DMS 273 (cell line): ENCODE measurements around the gene NACA.

Experiments
- DNase-seq: peaks from one replicate; lab custom pipeline; 2025; ENCODE audit not compliant: unreplicated experiment; lab: John Stamatoyannopoulos, UW

Gene NACA

DNA sequence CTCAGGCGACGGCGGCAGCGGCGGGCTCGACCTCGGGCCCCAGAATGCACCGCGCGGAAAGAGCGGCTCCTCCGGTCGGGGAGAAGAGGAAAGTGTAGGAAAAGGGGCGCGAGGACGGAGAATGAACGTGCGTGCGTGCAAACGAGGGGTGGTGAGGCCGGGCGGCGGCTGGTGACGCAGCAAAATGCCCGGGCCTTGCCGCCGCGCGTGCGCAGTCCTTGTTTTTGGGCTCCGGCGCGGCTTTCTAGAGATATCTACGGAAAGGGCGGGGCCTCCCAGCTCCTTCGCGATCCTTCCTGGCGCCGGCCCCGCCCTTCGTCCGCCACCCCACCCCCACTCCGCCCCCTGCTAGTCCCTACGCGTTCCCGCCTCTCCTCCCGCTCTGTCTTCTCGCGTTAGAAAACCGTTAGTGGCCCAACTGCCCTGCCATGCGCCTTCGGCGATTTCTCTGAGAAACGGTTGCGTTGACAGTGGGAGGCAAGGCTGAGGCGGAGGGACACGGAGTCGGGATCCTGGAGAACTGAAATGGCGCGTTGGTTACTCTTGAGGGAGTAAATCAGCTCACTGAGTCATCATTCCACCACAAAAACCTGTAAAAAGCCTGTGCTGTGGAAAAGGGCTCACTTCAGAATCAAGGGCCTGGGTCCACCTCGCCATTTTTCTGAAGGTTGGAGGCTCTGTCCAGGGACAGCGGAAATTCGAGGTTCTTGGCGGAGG is 36.8 kb downstream of the NACA start, which contains the start of gene PTGES3:
Gene PTGES3, minus strand, starts transcription at position 156 of the 717 bp plus-strand sequence. CDS start 285 bp downstream, outside the sequence.
- DNase-seq, result peak; percentile 98

DNA sequence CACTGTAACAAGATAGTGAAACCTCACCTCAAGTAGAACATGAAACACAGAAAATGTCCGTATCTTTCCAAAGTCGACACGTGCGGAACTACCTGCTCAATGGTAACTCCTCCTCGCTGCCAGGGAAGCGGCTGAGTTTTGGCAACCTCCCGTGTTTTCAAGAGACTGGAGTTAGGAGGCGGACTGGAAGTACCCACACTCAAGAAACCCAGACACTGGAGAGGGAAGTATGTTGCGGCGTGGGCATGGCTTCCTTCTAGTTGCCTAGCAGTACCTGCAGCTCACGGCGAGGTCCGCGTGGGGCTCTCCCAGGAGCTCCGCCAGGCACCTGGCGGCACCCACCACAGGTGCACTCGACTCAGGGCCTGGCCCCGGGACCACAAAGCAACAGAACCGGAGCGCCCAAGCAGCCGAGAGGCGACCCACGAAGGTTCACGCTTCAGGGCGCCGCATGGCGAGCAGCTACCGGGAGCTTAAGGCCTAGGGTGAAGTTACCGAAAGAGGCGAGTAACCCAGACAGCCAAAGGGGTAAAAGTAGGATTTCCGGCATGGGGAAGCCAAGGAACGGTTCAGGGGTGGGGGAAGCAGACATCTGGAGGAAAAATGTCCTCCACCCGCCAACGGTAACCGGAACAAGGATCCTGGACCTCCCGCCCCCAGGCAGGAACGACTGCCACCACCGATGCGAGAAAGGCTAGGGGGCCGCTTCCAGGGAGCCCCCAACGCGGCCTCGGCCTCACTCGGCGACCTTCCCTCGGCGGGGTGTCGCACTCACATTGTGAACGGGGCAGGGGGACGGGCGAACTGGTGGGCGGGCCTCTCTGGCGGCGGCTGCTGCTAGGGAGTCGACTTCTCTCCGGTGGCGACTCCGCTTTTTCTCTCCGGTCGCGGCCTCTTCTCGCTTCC is 37.6 kb downstream of the NACA start:
- DNase-seq, result peak; percentile 61

DNA sequence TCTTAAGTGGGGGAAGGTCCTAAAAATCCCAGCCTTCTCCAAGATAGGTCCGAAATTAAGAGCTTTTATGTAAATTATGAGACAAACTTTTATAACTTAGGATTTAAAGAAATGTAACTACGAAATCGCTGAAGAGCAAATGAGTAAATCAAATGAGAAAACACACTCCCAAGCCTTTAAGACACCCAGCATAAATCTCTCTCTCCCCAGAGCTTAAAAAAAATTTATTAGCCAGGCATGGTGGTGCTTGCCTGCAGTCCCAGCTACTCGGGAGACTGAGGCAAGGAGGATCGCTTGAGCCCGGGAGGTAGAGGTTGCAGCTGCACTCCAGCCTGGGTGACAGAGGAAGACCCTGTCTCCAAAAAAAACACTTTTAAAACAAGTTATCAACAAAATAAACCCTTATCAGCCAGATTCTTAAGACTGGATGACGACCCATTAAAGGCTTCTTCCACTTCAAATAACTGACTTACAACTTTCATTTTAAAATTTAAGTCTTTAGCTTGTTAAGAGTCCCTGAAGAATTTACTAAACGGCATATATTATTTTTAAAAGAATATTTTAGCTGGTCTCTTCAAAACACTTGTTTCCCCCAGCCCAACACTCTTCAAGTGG is 40.2 kb downstream of the NACA start:
- DNase-seq, result peak; percentile 22

DNA sequence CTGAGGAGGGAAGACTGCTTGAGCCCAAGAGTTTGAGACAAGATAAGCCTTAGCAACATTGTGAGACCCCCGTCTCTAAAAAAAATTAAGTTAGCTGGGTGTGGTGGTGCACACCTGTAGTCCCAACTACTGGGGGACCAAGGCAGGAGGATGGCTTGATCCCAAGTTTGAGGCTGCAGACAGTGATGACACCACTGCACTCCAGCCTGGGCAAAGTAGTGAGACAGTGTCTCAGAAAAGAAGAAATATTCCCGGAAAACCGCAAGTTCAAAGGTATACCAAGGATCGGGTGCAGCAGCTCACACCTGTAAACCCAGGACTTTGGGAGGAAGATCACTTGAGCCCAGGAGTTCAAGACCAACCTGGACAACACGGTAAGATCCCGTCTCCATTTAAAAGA is 42.8 kb downstream of the NACA start:
- DNase-seq, result no peak

DNA sequence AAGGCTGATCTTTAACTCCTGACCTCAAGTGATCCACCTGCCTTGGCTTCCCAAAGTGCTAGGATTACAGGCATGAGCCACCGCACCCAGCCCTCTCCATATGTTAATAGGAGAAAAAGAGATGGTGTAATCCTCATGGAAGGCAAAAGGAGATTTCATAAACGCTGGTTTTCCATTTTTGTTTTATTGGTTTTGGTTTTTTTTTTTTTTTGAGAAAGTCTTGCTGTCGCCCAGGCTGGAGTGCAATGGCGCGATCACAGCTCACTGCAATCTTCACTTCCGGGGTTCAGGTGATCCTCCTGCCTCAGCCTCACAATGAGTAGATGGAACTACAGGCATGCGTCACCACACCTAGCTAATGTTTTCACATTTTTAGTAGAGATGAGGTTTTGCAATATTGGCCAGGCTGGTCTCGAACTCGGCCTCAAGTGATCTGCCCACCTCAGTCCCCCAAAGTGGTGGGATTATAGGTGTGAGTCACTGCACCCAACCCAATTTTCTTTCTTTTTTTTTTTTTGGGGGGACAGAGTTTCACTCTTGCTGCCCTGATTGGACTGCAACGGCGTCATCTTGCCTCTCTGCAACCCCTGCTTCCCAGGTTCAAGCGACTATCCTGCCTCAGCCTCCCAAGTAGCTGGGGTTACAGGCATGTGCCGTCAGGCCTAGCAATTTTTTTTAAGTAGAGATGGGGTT is 45.1 kb downstream of the NACA start:
- no peak for DNase-seq

DNA sequence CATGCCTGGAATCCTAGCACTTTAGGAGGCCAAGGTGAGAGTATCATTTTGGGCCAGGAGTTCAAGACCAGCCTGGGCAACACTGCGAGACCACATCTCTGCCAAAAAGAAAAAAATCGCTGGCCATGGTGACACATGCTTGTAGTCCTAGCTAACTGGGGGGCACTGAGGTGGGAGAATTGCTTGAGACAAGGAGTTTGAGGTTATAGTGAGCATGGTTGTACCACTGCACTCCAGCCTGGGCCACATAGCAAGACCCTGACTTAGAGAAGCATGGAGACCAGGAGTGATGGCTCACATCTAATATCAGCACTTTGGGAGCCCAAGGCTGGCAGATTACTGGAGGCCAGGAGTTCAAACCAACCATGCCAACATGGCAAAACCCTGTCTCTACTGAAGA is 46.2 kb downstream of the NACA start:
- no peak for DNase-seq

DNA sequence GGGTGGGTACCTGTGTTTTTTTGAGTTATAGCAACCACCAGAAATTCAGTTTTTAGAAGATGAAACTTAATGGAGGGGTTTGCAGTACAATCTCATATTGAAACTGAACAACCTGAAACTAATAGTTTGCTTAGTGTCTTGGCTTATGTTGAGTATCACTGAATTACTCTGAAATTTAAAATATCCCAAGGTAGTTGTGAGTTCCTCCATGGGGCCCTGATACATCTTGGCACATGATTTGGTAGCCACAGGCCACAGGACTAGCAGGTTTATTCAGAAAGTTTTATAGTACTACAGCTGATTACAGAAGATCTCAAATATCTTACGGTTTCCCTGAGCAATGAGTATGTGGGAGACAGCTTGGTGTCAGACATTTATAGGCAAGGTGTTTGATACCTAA is 47.4 kb downstream of the NACA start:
- DNase-seq, result no peak

DNA sequence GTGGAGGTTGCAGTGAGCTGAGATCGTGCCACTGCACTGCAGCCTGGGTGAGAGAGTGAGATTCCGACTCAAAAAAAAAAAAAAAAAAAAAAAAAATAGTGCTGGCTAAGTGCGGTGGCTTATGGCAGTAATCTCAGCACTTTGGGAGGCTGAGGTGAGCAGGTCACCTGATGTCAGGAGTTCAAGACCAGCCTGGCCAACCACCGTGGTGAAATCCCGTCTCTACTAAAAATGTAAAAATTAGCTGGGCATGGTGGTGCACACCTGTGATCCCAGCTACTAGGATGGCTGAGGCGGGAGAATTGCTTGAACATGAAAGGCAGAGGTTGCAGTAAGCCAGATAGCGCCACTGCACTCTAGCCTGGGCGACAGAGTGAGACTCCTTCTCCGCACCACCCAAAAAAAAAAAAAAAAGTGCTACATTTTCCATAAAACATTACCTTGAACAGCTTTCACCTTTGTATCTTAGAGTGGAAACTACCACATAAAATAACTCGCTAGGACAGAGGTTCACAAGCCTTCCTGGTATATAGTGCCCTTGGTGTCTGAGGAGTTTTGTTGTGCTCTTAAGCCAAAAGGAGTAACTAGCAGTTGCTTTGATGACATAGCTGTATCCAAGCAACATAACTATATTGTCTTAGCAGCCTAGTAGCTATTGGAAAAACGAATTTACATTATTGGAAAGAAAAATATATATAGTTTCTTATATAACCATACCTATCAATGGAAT is 48.1 kb downstream of the NACA start:
- no peak for DNase-seq

DNA sequence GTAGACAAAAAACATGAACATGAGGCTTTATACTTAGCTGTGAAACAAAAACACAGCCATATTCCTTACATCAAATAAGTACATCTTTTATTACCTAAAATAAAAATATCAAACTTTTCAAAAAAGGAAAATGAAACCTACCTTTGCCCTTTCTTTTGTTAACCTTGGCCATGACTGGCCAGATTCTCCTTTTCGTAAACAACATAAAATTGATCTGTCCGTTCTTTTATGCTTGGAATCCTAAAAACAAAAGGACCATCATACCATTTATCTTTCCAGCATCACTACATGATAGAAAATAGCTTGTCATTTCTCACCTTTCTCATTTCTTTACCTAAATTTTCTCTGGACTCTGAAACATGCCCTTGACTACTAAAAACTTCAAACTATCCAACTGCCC is 53.5 kb downstream of the NACA start:
- DNase-seq, result no peak

DNA sequence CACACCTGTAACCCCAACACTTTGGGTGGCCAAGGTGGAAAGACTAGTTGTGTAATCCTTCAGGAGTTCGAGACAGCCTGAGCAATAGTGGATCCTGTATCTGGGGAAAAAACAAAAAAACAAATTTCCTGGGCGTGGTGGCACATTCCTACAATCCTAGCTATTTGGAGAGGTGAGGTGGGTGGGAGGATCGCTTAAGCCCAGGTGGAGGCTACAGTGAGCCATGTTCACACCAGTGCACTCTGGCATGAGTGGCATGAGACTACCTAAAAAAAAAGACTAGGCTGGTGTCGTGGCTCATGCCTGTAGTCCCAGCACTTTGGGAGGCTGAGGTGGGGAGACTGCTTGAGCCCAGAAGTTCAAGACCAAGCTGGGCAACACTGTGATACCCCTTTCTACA is 54.3 kb downstream of the NACA start:
- DNase-seq, result no peak

DNA sequence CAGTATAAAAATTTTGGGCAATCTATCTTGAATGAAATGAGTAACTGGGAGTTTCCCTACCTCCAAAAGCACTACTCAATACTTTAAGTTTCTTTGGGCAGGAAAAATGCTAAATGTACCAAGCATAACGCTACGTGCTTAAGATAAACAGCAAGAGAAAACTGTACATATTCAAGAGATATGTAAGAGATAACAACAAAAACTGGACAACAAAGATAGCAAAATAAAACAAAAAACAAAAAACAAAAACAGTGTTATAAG is 57.0 kb downstream of the NACA start:
- no peak for DNase-seq
